ENCODE measurements around the gene FOXK2. TPM values are rescaled to one million over a fixed set of nuclear protein-coding genes. Genes with fewer than 3 reads are reported as not detected.
A peak's percentile ranks its signal among the peaks of the same experiment; 100 is the strongest.
"Not testable (repeated sequence)": the region's sequence is repeated elsewhere in the genome, so short reads cannot be mapped to it uniquely, and the experiment has no call there.

The FOXK2 gene
- polyA plus RNA-seq, 2 of the 4 experiments (the other 2 are of a cell fraction), result 34.8 to 39.2 TPM

- TF ChIP-seq MAFK (IDR thresholded peaks at IDR 0.05; ENCODE audit: partially characterized antibody) (no peak), POLR2AphosphoS2 (conservative IDR thresholded peaks at IDR 0.05; ENCODE audit: low read length) (no peak)
These were observed 40.7 kb downstream of the FOXK2 start (continued) for GRCh38 chr17:82560252-82560642.

- Histone ChIP-seq H3K4me3 (no peak overlapping the region), H3K4me2 (0 out of 3 replicates have a peak overlapping the region, but pooled peaks have one; percentile 10), H3K9me3 (no peaks in the 10 kb centered on the region), H3K4me1 (peaks cover 46% of the 10 kb centered on the region), H3K27ac (no peak overlapping the region; a peak in 1 of 6 replicates)
- ChIA-PET POLR2A (no interaction called here), CTCF (interaction anchor here (0.8 to 4.1 kb wide), 3 partner anchors 9 to 17 kb away, joined by 3 to 26 read pairs (median 4); no protein-coding TSS in a partner anchor)
- no peak for TF ChIP-seq HOXA7 (CRISPR knock-in tag; IDR thresholded peaks at IDR 0.05)
- no peak for TF ChIP-seq HES2 (IDR thresholded peaks at IDR 0.05)
- no peak for TF ChIP-seq KDM1A (IDR thresholded peaks at IDR 0.05; ENCODE audit: low read depth)
- no peak for TF ChIP-seq GATA3 (IDR thresholded peaks at IDR 0.05; ENCODE audit: borderline replicate concordance)
- TF ChIP-seq RFX5 (IDR thresholded peaks at IDR 0.05), result no peak
- no peak for TF ChIP-seq RNF2 (IDR thresholded peaks at IDR 0.05; ENCODE audit: borderline replicate concordance, low read depth)
- TF ChIP-seq CHD2 (IDR thresholded peaks at IDR 0.05; ENCODE audit: low read length, partially characterized antibody), result no peak
- no peak for FAIRE-seq
- no peak for DNase-seq (ENCODE audit: low read depth in 1 of 2, low spot score in 1 of 2)
- 74% methylated on average over 9 of the region's 9 CpGs for WGBS (ENCODE audit: missing lambda C conversion rate)
- ATAC-seq, result peak in 1 of 2 experiments; percentile 11; a peak in 2 of 6 replicates
These were observed 41.4 kb downstream of the FOXK2 start for GRCh38 chr17:82560802-82561428.

- 93% methylated on average over 31 of the region's 31 CpGs for WGBS (ENCODE audit: missing lambda C conversion rate)
- Histone ChIP-seq H3K27ac (peak overlapping the region in 1 of 2 experiments; percentile 27; a peak in 1 of 6 replicates), H3K4me3 (no peak overlapping the region), H3K9me3 (no peaks in the 10 kb centered on the region), H3K4me1 (peaks cover 48% of the 10 kb centered on the region), H3K4me2 (no peak overlapping the region)
- ATAC-seq (peak; percentile 16; a peak in 2 of 6 replicates), DNase-seq (ENCODE audit: low read depth in 1 of 2, low spot score in 1 of 2) (no peak), FAIRE-seq (no peak)
- POLR2A ChIA-PET, result no interaction called here
- CTCF ChIA-PET, result interaction anchor here (0.5 to 1.9 kb wide), 7 partner anchors 8 to 34 kb away, joined by 3 to 8 read pairs (median 3); no protein-coding TSS in a partner anchor
- TF ChIP-seq NFE2L2 (conservative IDR thresholded peaks at IDR 0.05; ENCODE audit: low read length), result no peak
- TF ChIP-seq ZNF302 (CRISPR knock-in tag; IDR thresholded peaks at IDR 0.05), result no peak
- no peak for TF ChIP-seq PHF8 (IDR thresholded peaks at IDR 0.05; ENCODE audit: borderline replicate concordance, low read depth)
- no peak for TF ChIP-seq HES2 (IDR thresholded peaks at IDR 0.05)
- no peak for TF ChIP-seq MAX (IDR thresholded peaks at IDR 0.05)
- no peak for TF ChIP-seq ATOH8 (CRISPR knock-in tag; IDR thresholded peaks at IDR 0.05; ENCODE audit: low read depth)
- TF ChIP-seq MAZ (IDR thresholded peaks at IDR 0.05; ENCODE audit: borderline replicate concordance, low read depth, low read length), result no peak
- TF ChIP-seq ZFP36 (IDR thresholded peaks at IDR 0.05; ENCODE audit: borderline replicate concordance, partially characterized antibody), result no peak
- TF ChIP-seq NPAS2 (CRISPR knock-in tag; IDR thresholded peaks at IDR 0.05; ENCODE audit: borderline replicate concordance), result no peak
These were observed 42.0 kb downstream of the FOXK2 start for GRCh38 chr17:82561429-82562035.

- H3K4me2 ChIP-seq; H3K4me3 ChIP-seq; DNase-seq (ENCODE audit: low read depth in 1 of 2, low spot score in 1 of 2); POLR2A ChIA-PET; ATAC-seq; H3K9me3 ChIP-seq; FAIRE-seq: not testable (repeated sequence)
- Histone ChIP-seq H3K27ac (0 out of 6 replicates have a peak overlapping the region, but pooled peaks of 1 of the 2 experiments have one; percentile 31), H3K4me1 (peaks cover 61% of the 10 kb centered on the region)
- 86% methylated on average over 7 of the region's 7 CpGs for WGBS (ENCODE audit: missing lambda C conversion rate)
- CTCF ChIA-PET, result interaction anchor here (1.0 to 1.9 kb wide), 3 partner anchors 9 to 532 kb away, joined by 3 to 8 read pairs (median 4); no protein-coding TSS in a partner anchor
These were observed 43.2 kb downstream of the FOXK2 start for GRCh38 chr17:82562718-82563220.
